H1 (cell line): ENCODE results near the gene RTL9. TPM values are rescaled to one million over a fixed set of nuclear protein-coding genes. Genes with fewer than 3 reads are reported as not detected.

ENCODE experiments used
- CTCF ChIA-PET: fragments of 300-600 bp; sonication (Branson Sonifier 250); formaldehyde crosslinking; loops from one replicate; lab custom pipeline; 2021; ENCODE audit not compliant: partially characterized antibody; lab: Charles Lee
- POLR2A ChIA-PET: fragments of 300-600 bp; sonication (Branson Sonifier 250); formaldehyde crosslinking; loops from one replicate; lab custom pipeline; 2021; ENCODE audit warnings: inconsistent platforms; ENCODE audit not compliant: partially characterized antibody; lab: Charles Lee
- DNase-seq, 2 experiments: peaks; one replicate each; pipeline versions ENCODE4 v3.0.0 to v3.0.0-alpha.2; 2010 to 2022; ENCODE audit warnings: low spot score in 2 of 2, low read depth in 1 of 2, mixed read lengths in 1 of 2
- FAIRE-seq: peaks from 2 replicates; lab custom pipeline; 2011; peaks lifted over from hg19 to GRCh38; lab: Jason Lieb, UNC
- H2AFZ ChIP-seq: 2 replicates; pipeline ENCODE4 v1.8.1; 2012; ENCODE audit warnings: low read length, inconsistent platforms
- H2AK5ac ChIP-seq: 2 replicates; pipeline ENCODE4 v1.6.1; 2013; ENCODE audit warnings: low read depth, low read length
- H2BK120ac ChIP-seq: replicated peaks from 2 replicates; pipeline ENCODE3; 2013; ENCODE audit warnings: low read depth, low read length, inconsistent platforms
- H2BK12ac ChIP-seq: 2 replicates; pipeline ENCODE4 v1.6.1; 2013; ENCODE audit warnings: low read depth, low read length
- H2BK15ac ChIP-seq: 2 replicates; pipeline ENCODE4 v1.6.1; 2013; ENCODE audit warnings: low read length
- H2BK20ac ChIP-seq: 2 replicates; pipeline ENCODE4 v1.6.1; 2013; ENCODE audit warnings: low read length
- H2BK5ac ChIP-seq: 2 replicates; pipeline ENCODE4 v1.6.1; 2013; ENCODE audit warnings: low read depth, low read length
- H3K14ac ChIP-seq: 2 replicates; pipeline ENCODE4 v1.6.1; 2013; ENCODE audit warnings: inconsistent platforms; ENCODE audit not compliant: insufficient read length
- H3K18ac ChIP-seq: 2 replicates; pipeline ENCODE4 v1.6.1; 2013; ENCODE audit warnings: low read length; ENCODE audit errors: extremely low read depth
- H3K23ac ChIP-seq: 2 replicates; pipeline ENCODE4 v1.6.1; 2013; ENCODE audit warnings: inconsistent platforms; ENCODE audit not compliant: insufficient read length
- H3K23me2 ChIP-seq: 2 replicates; pipeline ENCODE4 v1.6.1; 2013; ENCODE audit warnings: low read depth, low read length
- H3K27ac ChIP-seq: 2 replicates; pipeline ENCODE4 v1.6.1; 2011; ENCODE audit warnings: low read depth, low read length, inconsistent platforms
- H3K27me3 ChIP-seq, 4 experiments: replicated peaks in 1 of 4; 1 replicate in 1 of 4; 2 replicates in 3 of 4; pipeline versions ENCODE4 v1.6.1 to v1.8.1; 2011 to 2013; ENCODE audit warnings: low read length in 3 of 4, mild to moderate bottlenecking in 3 of 4, inconsistent platforms in 2 of 4, mixed read lengths in 2 of 4, moderate library complexity in 1 of 4; ENCODE audit not compliant: control insufficient read depth in 3 of 4, insufficient read depth in 3 of 4; ENCODE audit errors: extremely low read depth in 1 of 4
- H3K36me3 ChIP-seq, 4 experiments: 2 replicates each; pipeline versions ENCODE4 v1.6.1 to v1.8.1; 2011 to 2013; ENCODE audit warnings: mild to moderate bottlenecking in 4 of 4, low read length in 3 of 4, moderate library complexity in 2 of 4, control low read depth in 1 of 4, inconsistent platforms in 1 of 4; ENCODE audit not compliant: insufficient read depth in 4 of 4, control insufficient read depth in 2 of 4
- H3K4ac ChIP-seq: replicated peaks from 2 replicates; pipeline ENCODE3; 2013; ENCODE audit warnings: low read length, low read depth, mixed read lengths, inconsistent platforms; ENCODE audit not compliant: insufficient read length
- H3K4me1 ChIP-seq, 4 experiments: replicated peaks in 1 of 4; 1 replicate in 1 of 4; 2 replicates in 3 of 4; pipeline versions ENCODE4 v1.6.1 to v1.8.1; 2011 to 2013; ENCODE audit warnings: low read length in 3 of 4, inconsistent platforms in 2 of 4, mixed read lengths in 1 of 4; ENCODE audit not compliant: insufficient read depth in 4 of 4, control insufficient read depth in 3 of 4
- H3K4me2 ChIP-seq, 2 experiments: 2 replicates each; pipeline versions ENCODE4 v1.6.1 to v1.8.1; 2011 to 2013; ENCODE audit warnings: low read depth in 2 of 2, low read length in 2 of 2, control low read depth in 1 of 2, inconsistent platforms in 1 of 2, mild to moderate bottlenecking in 1 of 2; ENCODE audit not compliant: insufficient read depth in 1 of 2
- H3K4me3 ChIP-seq, 4 experiments: fragments of 200-600, 300-600 bp in 1 of 4; sonication (generic), shearing (Covaris generic), sonication (Bioruptor Twin) in 1 of 4; 2 replicates each; pipeline versions ENCODE4 v1.5.1 to v1.8.1; 2011 to 2016; ENCODE audit warnings: low read length in 4 of 4, low read depth in 3 of 4, control low read depth in 2 of 4, inconsistent platforms in 2 of 4, mild to moderate bottlenecking in 2 of 4, mixed read lengths in 1 of 4, moderate library complexity in 1 of 4; ENCODE audit not compliant: insufficient read depth in 2 of 4; ENCODE audit errors: extremely low read depth in 1 of 4
- H3K56ac ChIP-seq: replicated peaks from 2 replicates; pipeline ENCODE3; 2013; ENCODE audit warnings: low read depth, mild to moderate bottlenecking, mixed read lengths, low read length, inconsistent platforms; ENCODE audit not compliant: insufficient read length
- H3K79me1 ChIP-seq: 2 replicates; pipeline ENCODE4 v1.6.1; 2013; ENCODE audit warnings: low read depth, low read length, control low read depth
- H3K79me2 ChIP-seq, 2 experiments: 2 replicates each; pipeline versions ENCODE4 v1.6.1 to v1.8.1; 2012 to 2013; ENCODE audit warnings: low read length in 2 of 2, mild to moderate bottlenecking in 2 of 2, inconsistent platforms in 1 of 2; ENCODE audit not compliant: insufficient read depth in 2 of 2, control insufficient read depth in 1 of 2
- H3K9ac ChIP-seq, 4 experiments: replicated peaks in 1 of 4; 1 replicate in 1 of 4; 2 replicates in 3 of 4; pipeline versions ENCODE4 v1.6.1 to v1.8.1; 2011 to 2013; ENCODE audit warnings: low read depth in 3 of 4, low read length in 3 of 4, control low read depth in 2 of 4, mild to moderate bottlenecking in 2 of 4, moderate library complexity in 2 of 4, inconsistent platforms in 1 of 4; ENCODE audit errors: extremely low read depth in 1 of 4
- H3K9me3 ChIP-seq, 2 experiments: 2 replicates each; pipeline versions ENCODE4 v1.6.1 to v1.8.1; 2012 to 2013; ENCODE audit warnings: mild to moderate bottlenecking in 2 of 2, moderate library complexity in 2 of 2, control low read depth in 1 of 2, inconsistent platforms in 1 of 2, low read depth in 1 of 2, low read length in 1 of 2, mixed read lengths in 1 of 2; ENCODE audit not compliant: insufficient read depth in 2 of 2
- H4K20me1 ChIP-seq, 2 experiments: replicated peaks in 1 of 2; 2 replicates each; pipeline versions ENCODE3 to v1.8.1; 2011 to 2013; ENCODE audit warnings: inconsistent platforms in 2 of 2, low read length in 2 of 2, mild to moderate bottlenecking in 1 of 2; ENCODE audit not compliant: insufficient read depth in 2 of 2, control insufficient read depth in 1 of 2
- H4K5ac ChIP-seq: 2 replicates; pipeline ENCODE4 v1.6.1; 2013; ENCODE audit warnings: low read length, low read depth, mixed read lengths, inconsistent platforms; ENCODE audit not compliant: insufficient read length
- H4K8ac ChIP-seq: 2 replicates; pipeline ENCODE4 v1.8.0; 2013; ENCODE audit warnings: mild to moderate bottlenecking, moderate library complexity, low read length, inconsistent platforms; ENCODE audit not compliant: insufficient read depth; ENCODE audit errors: extremely low read depth
- H4K91ac ChIP-seq: replicated peaks from 2 replicates; pipeline ENCODE3; 2013; ENCODE audit warnings: low read length, mixed read lengths, inconsistent platforms; ENCODE audit not compliant: insufficient read length
- EZH2 ChIP-seq: fragments of 200-600 bp; sonication (generic); IDR thresholded peaks from 2 replicates; pipeline ENCODE4 v1.7.1; 2012; ENCODE audit warnings: low read depth, mild to moderate bottlenecking, moderate library complexity, low read length, inconsistent platforms; ENCODE audit not compliant: severe bottlenecking
- GABPA ChIP-seq: IDR thresholded peaks from 2 replicates; pipeline ENCODE4 v1.6.1; 2011; ENCODE audit warnings: mild to moderate bottlenecking, low read length, moderate library complexity, borderline replicate concordance; ENCODE audit not compliant: insufficient read depth
- KDM4A ChIP-seq: IDR thresholded peaks from one replicate; pipeline ENCODE4 v1.7.1; 2012; ENCODE audit warnings: low read depth, mild to moderate bottlenecking, moderate library complexity, low read length, inconsistent platforms; ENCODE audit not compliant: severe bottlenecking
- RAD21 ChIP-seq, 2 experiments: IDR thresholded peaks in 1 of 2; conservative IDR thresholded peaks in 1 of 2; 2 replicates each; pipeline ENCODE4 v1.6.1; 2011; ENCODE audit warnings: low read depth in 2 of 2, low read length in 2 of 2, improper control_type of control experiment in 1 of 2, inconsistent platforms in 1 of 2, mild to moderate bottlenecking in 1 of 2, moderate library complexity in 1 of 2
- RBBP5 ChIP-seq: IDR thresholded peaks from 2 replicates; pipeline ENCODE4 v1.7.1; 2012; ENCODE audit warnings: low read depth, mild to moderate bottlenecking, inconsistent platforms, low read length, moderate library complexity, borderline replicate concordance
- SP2 ChIP-seq: IDR thresholded peaks from 2 replicates; pipeline ENCODE4 v1.6.1; 2012; ENCODE audit warnings: mild to moderate bottlenecking, low read length, inconsistent platforms
- SP4 ChIP-seq: IDR thresholded peaks from 2 replicates; pipeline ENCODE4 v1.6.1; 2012; ENCODE audit warnings: low read length, inconsistent platforms
- WGBS, 2 experiments: shearing (Covaris generic) in 1 of 2; methylation state at CpG; one replicate each; pipeline versions ENCODE4 v1.1.6 to v1.1.7; 2013 to 2015; ENCODE audit warnings: low lambda C conversion rate in 2 of 2, mixed read lengths in 2 of 2, inconsistent platforms in 1 of 2, low coverage in 1 of 2, missing lambda C conversion rate in 1 of 2; ENCODE audit not compliant: insufficient replicate concordance in 2 of 2, insufficient coverage in 1 of 2, insufficient read length in 1 of 2; ENCODE audit errors: extremely low coverage in 1 of 2, missing lambda C conversion rate in 1 of 2; 5-methylcytosine and 5-hydroxymethylcytosine counted together
- polyA plus RNA-seq, 7 experiments: library from polyadenylated mRNA; depleted of rRNA in 3 of 7; stranded (reverse) in 5 of 7; unstranded in 2 of 7; fragments of >200 nt in 5 of 7; fragments of 200-250 nt in 2 of 7; gene quantifications; 1 replicate in 5 of 7; 2 replicates in 1 of 7; 4 replicates in 1 of 7; pipeline versions ENCODE4 v1.2.1 to v1.2.3, GENCODE V29; 2011 to 2013; ENCODE audit warnings: missing spikeins in 2 of 7, mixed read lengths in 2 of 7
- total RNA-seq: library from RNA; stranded (reverse); fragmentation: NEBNext Ultra II Directional; extraction: Animal tissue kit (Norgen Biotek cat#: 25700); gene quantifications from 2 replicates; pipeline ENCODE4 v1.2.1, GENCODE V29; 2021
- TF ChIP-seq, protein P1 (sequence below): IDR thresholded peaks from 2 replicates; pipeline ENCODE4 v1.6.1; 2011; ENCODE audit warnings: low read length, improper control_type of control experiment

The RTL9 gene
- total and polyA plus RNA-seq, 2 of the 8 experiments (the other 6 are each of a cell fraction or from before 2014, with no cell fraction given), result 0.09 to 0.20 TPM

DNA sequence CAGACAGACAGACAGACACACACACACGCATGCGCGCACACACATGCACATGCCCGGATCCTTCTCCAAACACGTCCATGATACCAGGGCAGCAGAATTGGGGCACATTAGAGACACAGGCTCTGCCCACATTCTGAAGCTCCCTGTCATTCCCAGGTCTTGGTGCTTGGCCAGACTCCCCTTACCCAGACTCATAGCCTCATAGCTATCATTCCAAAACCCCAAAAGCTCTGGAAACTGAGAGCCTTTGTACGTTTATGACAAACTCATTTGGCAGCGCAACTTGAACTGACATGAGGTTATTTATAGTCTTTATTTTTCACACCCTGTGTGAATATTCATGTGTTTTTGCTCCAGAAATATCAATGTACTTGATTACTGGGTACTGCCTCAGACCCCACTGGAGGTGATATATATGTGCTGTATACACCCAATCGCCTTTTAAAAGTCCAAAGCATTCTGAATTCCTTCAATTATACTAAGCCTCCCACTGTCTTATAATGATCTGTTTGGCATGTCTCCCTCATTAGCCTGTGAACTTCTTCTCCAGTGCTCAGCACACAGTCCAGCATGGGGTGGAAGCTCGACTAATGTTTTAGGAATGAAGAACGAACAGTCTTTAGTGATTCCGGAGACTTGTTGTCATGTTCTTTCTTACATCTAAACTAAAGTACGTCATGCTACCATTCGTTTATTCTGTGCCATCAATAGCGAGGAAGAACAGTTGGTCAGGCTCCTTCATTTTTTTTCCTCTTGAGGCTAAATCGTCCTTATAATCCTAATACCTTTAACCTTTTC is 45.0 kb downstream of the RTL9 start:
- ChIA-PET POLR2A (no interaction called here), CTCF (interaction anchor here (0.8 to 22.7 kb wide), 5 partner anchors 9 to 257 kb away, joined by 3 to 742 read pairs (median 9); no protein-coding TSS in a partner anchor)
- no peak overlapping the region for H3K4ac ChIP-seq
- H3K56ac ChIP-seq, result no peak overlapping the region
- no peaks in the 10 kb centered on the region for H3K36me3 ChIP-seq
- H3K18ac ChIP-seq, result no peak overlapping the region
- no peak overlapping the region for H2BK12ac ChIP-seq
- no peak overlapping the region for H3K27ac ChIP-seq
- no peak overlapping the region for H2BK20ac ChIP-seq
- no peak overlapping the region for H2AK5ac ChIP-seq
- no peak overlapping the region for H4K91ac ChIP-seq
- no peak overlapping the region for H3K4me3 ChIP-seq
- H4K20me1 ChIP-seq, result no peaks in the 10 kb centered on the region
- TF ChIP-seq RBBP5 (no peak), KDM4A (no peak), RAD21 (IDR thresholded peaks at IDR 0.05 in 1 of 2, conservative IDR thresholded peaks at IDR 0.05 in 1 of 2; ENCODE audit: low read depth in 2 of 2, low read length in 2 of 2) (no peak), GABPA (no peak), EZH2 (no peak), SP4 (no peak), SP2 (no peak)
- TF ChIP-seq, protein P1, sequence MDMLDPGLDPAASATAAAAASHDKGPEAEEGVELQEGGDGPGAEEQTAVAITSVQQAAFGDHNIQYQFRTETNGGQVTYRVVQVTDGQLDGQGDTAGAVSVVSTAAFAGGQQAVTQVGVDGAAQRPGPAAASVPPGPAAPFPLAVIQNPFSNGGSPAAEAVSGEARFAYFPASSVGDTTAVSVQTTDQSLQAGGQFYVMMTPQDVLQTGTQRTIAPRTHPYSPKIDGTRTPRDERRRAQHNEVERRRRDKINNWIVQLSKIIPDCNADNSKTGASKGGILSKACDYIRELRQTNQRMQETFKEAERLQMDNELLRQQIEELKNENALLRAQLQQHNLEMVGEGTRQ, result no peak
- no peak overlapping the region for H4K5ac ChIP-seq
- 87 to 100% methylated on average over 1 to 15 of the region's 15 CpGs for WGBS, 2 experiments
- no peak overlapping the region for H3K4me2 ChIP-seq
- H3K4me1 ChIP-seq, result no peaks in the 10 kb centered on the region; a peak in 1 of 7 replicates
- H2BK120ac ChIP-seq, result no peak overlapping the region
- no peaks in the 10 kb centered on the region for H3K9me3 ChIP-seq
- no peak overlapping the region for H2BK5ac ChIP-seq
- H3K23me2 ChIP-seq, result no peaks in the 10 kb centered on the region
- FAIRE-seq (no peak), DNase-seq (no peak)
- no peak overlapping the region for H4K8ac ChIP-seq
- H3K27me3 ChIP-seq, result no peaks in the 10 kb centered on the region
- no peaks in the 10 kb centered on the region for H3K79me1 ChIP-seq
- no peak overlapping the region for H2BK15ac ChIP-seq
- H3K79me2 ChIP-seq, result no peaks in the 10 kb centered on the region
- H3K9ac ChIP-seq, result no peak overlapping the region
- no peak overlapping the region for H2AFZ ChIP-seq
- no peak overlapping the region for H3K23ac ChIP-seq
- no peak overlapping the region for H3K14ac ChIP-seq
